Measurements from ENCODE around the gene SSR4.

- TF ChIP-seq SP1 (IDR thresholded peaks at IDR 0.05): no peak
- TF ChIP-seq SP1 (CRISPR knock-in tag; IDR thresholded peaks at IDR 0.05): no peak
- no peak for TF ChIP-seq SP2 (CRISPR knock-in tag; IDR thresholded peaks at IDR 0.05)
- TF ChIP-seq POLR2A (IDR thresholded peaks at IDR 0.05; ENCODE audit: insufficient read depth in 1 of 2, low read depth in 2 of 2, low read length in 2 of 2): no peak
- no peak for TF ChIP-seq ARID4A (CRISPR knock-in tag; IDR thresholded peaks at IDR 0.05; ENCODE audit: borderline replicate concordance)
- no peak for TF ChIP-seq MAX (IDR thresholded peaks at IDR 0.05)
Measured at GRCh38 chrX:153770601-153771414, 23.7 kb upstream of the SSR4 start.
